Left lung (tissue), 10 donors: ENCODE results near the gene ANLN. TPM values are rescaled to one million over a fixed set of nuclear protein-coding genes. Genes with fewer than 3 reads are reported as not detected.

Source experiments
- ATAC-seq: fragments of 200-7000 bp; cut with Tn5 transposase; one replicate; pipeline ENCODE4 v1.9.1; 2020; ENCODE audit warnings: moderate library complexity
- DNase-seq, 4 donors: peaks; one replicate each; pipeline ENCODE4 v3.0.0-alpha.2; 2013 to 2020
- H3K27ac ChIP-seq, 2 donors: fragments of 200-600 bp; sonication (generic) in 1 of 2; one replicate each; pipeline versions ENCODE4 v1.5.0 to v1.8.0; 2020 to 2021
- H3K27me3 ChIP-seq, 2 donors: fragments of 200-600 bp; sonication (generic) in 1 of 2; one replicate each; pipeline versions ENCODE4 v1.5.0 to v1.8.0; 2020 to 2021
- H3K36me3 ChIP-seq, 2 donors: fragments of 200-600 bp; sonication (generic) in 1 of 2; one replicate each; pipeline versions ENCODE4 v1.5.0 to v1.8.0; 2020 to 2021
- H3K4me1 ChIP-seq, 2 donors: fragments of 200-600 bp; one replicate each; pipeline ENCODE4 v1.8.0; 2021
- H3K4me3 ChIP-seq, 2 donors: fragments of 200-600 bp; sonication (generic) in 1 of 2; one replicate each; pipeline versions ENCODE4 v1.5.0 to v1.8.0; 2020 to 2021; ENCODE audit warnings: mild to moderate bottlenecking in 1 of 2
- H3K9me3 ChIP-seq, 2 donors: fragments of 200-600 bp; sonication (generic) in 1 of 2; one replicate each; pipeline versions ENCODE4 v1.5.0 to v1.8.0; 2020 to 2021
- CTCF ChIP-seq, 2 donors: fragments of 200-600 bp; sonication (generic) in 1 of 2; IDR thresholded peaks; one replicate each; pipeline versions ENCODE4 v1.5.0 to v1.8.0; 2021; ENCODE audit warnings: antibody characterized with exemption in 2 of 2
- intact Hi-C, 2 donors: fragments of 100-400 bp; cut with DNase I; formaldehyde crosslinking; loops; one replicate each; pipeline versions ENCODE4 v1.11.2 to v1.14.2; 2022
- polyA plus RNA-seq, 6 donors: library from polyadenylated mRNA; unstranded; fragments of 120-200 nt; gene quantifications; one replicate each; pipeline ENCODE4 v1.2.1, GENCODE V29; 2013; ENCODE audit not compliant: insufficient read length in 6 of 6
- total RNA-seq, 2 donors: library from RNA; stranded (reverse); fragmentation: NEBNext Ultra II Directional; extraction: Animal tissue kit (Norgen Biotek cat#: 25700); gene quantifications; one replicate each; pipeline ENCODE4 v1.2.1, GENCODE V29; 2021
- donor health status: DM: no; HTN: yes; CAD: no.
- donor health status: DM: no; HTN: no; CAD: no.

ANLN gene
- total and polyA plus RNA-seq, 8 donors: 9.0 to 68.5 (median 33.5) TPM

DNA sequence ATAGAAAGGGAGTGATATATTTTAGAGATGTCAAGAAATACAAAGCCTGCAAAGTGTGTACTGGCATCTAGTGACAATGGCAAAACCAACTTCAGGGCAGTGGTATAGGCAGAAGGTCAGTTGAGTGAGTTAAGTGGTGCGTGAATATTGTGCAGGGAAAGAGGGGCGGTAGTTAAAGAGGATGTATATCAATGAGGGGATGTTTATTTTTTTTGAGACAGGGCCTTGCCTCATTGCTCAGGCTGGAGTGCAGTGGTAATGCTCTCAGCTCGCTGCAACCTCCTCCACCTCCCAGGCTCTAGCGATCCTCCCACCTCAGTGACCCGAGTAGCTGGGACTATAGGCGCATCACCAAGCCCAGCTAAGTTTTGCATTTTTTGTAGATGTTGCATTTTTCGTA, 13.8 kb downstream of the ANLN start:
- Histone ChIP-seq H3K27ac (no peak overlapping the region), H3K4me1 (no peaks in the 10 kb centered on the region), H3K27me3 (no peaks in the 10 kb centered on the region), H3K36me3 (no peaks in the 10 kb centered on the region), H3K9me3 (no peaks in the 10 kb centered on the region), H3K4me3 (no peak overlapping the region)
- DNase-seq (no peak), ATAC-seq (no peak)
- TF ChIP-seq CTCF (IDR thresholded peaks at IDR 0.05): no peak
- intact Hi-C loops: no loop called here

GRCh38 chr7:36404639-36405408, 15.2 kb downstream of the ANLN start:
- DNase-seq (no peak), ATAC-seq (peak; percentile 13)
- intact Hi-C loops: no loop called here

DNA sequence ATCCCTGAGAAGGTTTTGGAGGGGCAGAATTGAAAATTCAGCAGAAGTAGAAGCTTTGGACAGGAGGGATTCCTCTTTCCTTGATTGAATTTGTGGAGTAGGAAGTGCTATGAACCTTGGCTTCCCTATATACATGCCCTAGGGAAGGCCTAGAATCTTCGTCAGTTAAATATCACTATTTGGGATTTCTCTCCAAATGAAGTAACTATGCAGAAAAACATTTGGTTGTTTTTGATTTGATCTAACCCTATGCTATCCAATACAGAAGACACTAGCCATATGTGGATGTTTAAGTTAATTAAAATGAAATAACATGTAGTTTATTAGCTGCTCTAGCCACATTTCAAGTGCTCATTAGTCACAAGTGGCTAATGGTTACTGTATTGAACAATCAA, 15.7 kb downstream of the ANLN start:
- TF ChIP-seq CTCF (IDR thresholded peaks at IDR 0.05): no peak
- intact Hi-C loops: no loop called here
- no peaks in the 10 kb centered on the region for H3K36me3 ChIP-seq

More at GRCh38 chr7:36404639-36405408, 15.2 kb downstream of the ANLN start:
- Histone ChIP-seq H3K36me3 (no peaks in the 10 kb centered on the region), H3K4me1 (no peaks in the 10 kb centered on the region), H3K9me3 (no peaks in the 10 kb centered on the region), H3K27ac (no peak overlapping the region), H3K4me3 (no peak overlapping the region), H3K27me3 (no peaks in the 10 kb centered on the region)
- no peak for TF ChIP-seq CTCF (IDR thresholded peaks at IDR 0.05)

GRCh38 chr7:36406156-36406555, 16.5 kb downstream of the ANLN start:
- Histone ChIP-seq H3K27ac (no peak overlapping the region), H3K4me3 (no peak overlapping the region), H3K4me1 (no peaks in the 10 kb centered on the region), H3K9me3 (no peaks in the 10 kb centered on the region), H3K27me3 (no peaks in the 10 kb centered on the region), H3K36me3 (no peaks in the 10 kb centered on the region)
- no peak for TF ChIP-seq CTCF (IDR thresholded peaks at IDR 0.05)
- DNase-seq: no peak
- no peak for ATAC-seq
- intact Hi-C loops: no loop called here

More for the DNA sequence above, 15.7 kb downstream of the ANLN start:
- Histone ChIP-seq H3K27ac (no peak overlapping the region), H3K27me3 (no peaks in the 10 kb centered on the region), H3K4me1 (no peaks in the 10 kb centered on the region), H3K4me3 (no peak overlapping the region), H3K9me3 (no peaks in the 10 kb centered on the region)
- ATAC-seq (no peak), DNase-seq (no peak)

DNA sequence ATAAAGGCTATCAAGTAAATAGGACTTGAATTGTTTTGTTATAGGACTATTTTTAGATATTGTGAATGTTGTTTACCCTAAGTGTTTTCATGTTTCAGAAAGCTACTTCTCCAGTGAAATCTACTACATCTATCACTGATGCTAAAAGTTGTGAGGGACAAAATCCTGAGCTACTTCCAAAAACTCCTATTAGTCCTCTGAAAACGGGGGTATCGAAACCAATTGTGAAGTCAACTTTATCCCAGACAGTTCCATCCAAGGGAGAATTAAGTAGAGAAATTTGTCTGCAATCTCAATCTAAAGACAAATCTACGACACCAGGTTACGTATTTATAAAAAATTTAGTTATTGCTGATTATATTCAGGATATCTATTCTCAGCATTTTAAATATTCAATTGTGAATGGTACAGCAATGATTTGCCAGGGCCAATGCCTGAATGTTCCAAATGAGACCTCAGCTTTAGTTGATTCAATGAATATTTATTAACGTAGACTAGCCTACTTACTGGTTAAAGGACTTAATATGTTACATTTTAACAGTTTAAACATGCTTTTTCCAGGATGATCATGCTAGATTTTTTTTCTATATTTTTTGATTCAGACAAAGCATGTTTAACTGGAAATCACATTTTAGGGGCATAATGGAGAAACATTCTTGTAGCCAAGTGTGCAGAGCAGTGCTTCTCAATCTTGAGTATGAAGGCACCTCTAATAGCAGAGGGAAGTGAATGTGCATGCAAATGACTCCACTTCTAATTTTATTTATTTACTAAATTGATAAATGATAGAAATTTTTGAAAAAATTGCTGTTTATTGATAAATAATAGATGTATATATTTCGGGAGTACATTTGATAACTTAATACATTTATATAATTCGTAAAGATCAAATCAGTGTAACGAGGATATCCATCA, 18.2 kb downstream of the ANLN start:
- H3K27me3 ChIP-seq: no peaks in the 10 kb centered on the region
- no peak for TF ChIP-seq CTCF (IDR thresholded peaks at IDR 0.05)
- intact Hi-C loops: no loop called here
- H3K4me3 ChIP-seq: no peak overlapping the region
- DNase-seq: no peak
- H3K4me1 ChIP-seq: no peaks in the 10 kb centered on the region
- H3K9me3 ChIP-seq: no peaks in the 10 kb centered on the region
- H3K27ac ChIP-seq: no peak overlapping the region
- H3K36me3 ChIP-seq: peaks cover 0 to 6% of the 10 kb centered on the region in 2 donors
- no peak for ATAC-seq
